ENCODE measurements around the gene LPP.
A peak's percentile ranks its signal among the peaks of the same experiment; 100 is the strongest.

The LPP gene

GRCh38 chr3:188264226-188265207 is 110.6 kb downstream of the LPP start:
- H3K4me3 ChIP-seq (ENCODE audit: low read depth, low read length) = no peak overlapping the region
- no peak for TF ChIP-seq CTCF (IDR thresholded peaks at IDR 0.05; ENCODE audit: low read depth, low read length, missing control alignments)
- DNase-seq (ENCODE audit: low read depth) = no peak
- in situ Hi-C loops (cut with HindIII; ENCODE audit: low sequenced_read_pairs) = loop anchor here (25.0 kb wide), 1 partner anchor 698 kb away; no protein-coding TSS in a partner anchor

- peak overlapping the region; percentile 2 for H3K4me3 ChIP-seq (ENCODE audit: low read depth, low read length)
- DNase-seq (ENCODE audit: low read depth) = no peak
- TF ChIP-seq CTCF (IDR thresholded peaks at IDR 0.05; ENCODE audit: low read depth, low read length, missing control alignments) = no peak
- in situ Hi-C loops (cut with HindIII; ENCODE audit: low sequenced_read_pairs) = loop anchor here (25.0 kb wide), 1 partner anchor 696 kb away; no protein-coding TSS in a partner anchor
These were observed 112.8 kb downstream of the LPP start for GRCh38 chr3:188266562-188267274.

- TF ChIP-seq CTCF (IDR thresholded peaks at IDR 0.05; ENCODE audit: low read depth, low read length, missing control alignments) = no peak
- no peak overlapping the region for H3K4me3 ChIP-seq (ENCODE audit: low read depth, low read length)
- in situ Hi-C loops (cut with HindIII; ENCODE audit: low sequenced_read_pairs) = loop anchor here (25.0 kb wide), 1 partner anchor 694 kb away; no protein-coding TSS in a partner anchor
- no peak for DNase-seq (ENCODE audit: low read depth)
These were observed 113.9 kb downstream of the LPP start for GRCh38 chr3:188267790-188268335.

GRCh38 chr3:188268336-188268735 is 114.4 kb downstream of the LPP start:
- H3K4me3 ChIP-seq (ENCODE audit: low read depth, low read length) = no peak overlapping the region
- TF ChIP-seq CTCF (IDR thresholded peaks at IDR 0.05; ENCODE audit: low read depth, low read length, missing control alignments) = no peak
- in situ Hi-C loops (cut with HindIII; ENCODE audit: low sequenced_read_pairs) = loop anchor here (25.0 kb wide), 1 partner anchor 694 kb away; no protein-coding TSS in a partner anchor
- no peak for DNase-seq (ENCODE audit: low read depth)

GRCh38 chr3:188269040-188269439 is 115.1 kb downstream of the LPP start:
- DNase-seq (ENCODE audit: low read depth) = no peak
- no peak for TF ChIP-seq CTCF (IDR thresholded peaks at IDR 0.05; ENCODE audit: low read depth, low read length, missing control alignments)
- in situ Hi-C loops (cut with HindIII; ENCODE audit: low sequenced_read_pairs) = loop anchor here (25.0 kb wide), 1 partner anchor 693 kb away; no protein-coding TSS in a partner anchor
- H3K4me3 ChIP-seq (ENCODE audit: low read depth, low read length) = no peak overlapping the region

GRCh38 chr3:188270423-188270972 is 116.5 kb downstream of the LPP start:
- in situ Hi-C loops (cut with HindIII; ENCODE audit: low sequenced_read_pairs) = loop anchor here (25.0 kb wide), 1 partner anchor 692 kb away; no protein-coding TSS in a partner anchor
- no peak for TF ChIP-seq CTCF (IDR thresholded peaks at IDR 0.05; ENCODE audit: low read depth, low read length, missing control alignments)
- peak; percentile 90 for DNase-seq (ENCODE audit: low read depth)
- no peak overlapping the region for H3K4me3 ChIP-seq (ENCODE audit: low read depth, low read length)
